Sigmoid colon (tissue), 3 donors: ENCODE results near the gene AP3B1.

ENCODE experiments used
- CTCF ChIP-seq, 4 experiments: fragments of 450-650 bp in 3 of 4; fragments of 200-600 bp in 1 of 4; IDR thresholded peaks; one replicate each; pipeline ENCODE4 v1.5.1; 2016 to 2019; ENCODE audit warnings: antibody characterized with exemption in 4 of 4, mild to moderate bottlenecking in 3 of 4, moderate library complexity in 2 of 4
- POLR2A ChIP-seq, 2 donors: fragments of 450-650 bp; IDR thresholded peaks; one replicate each; pipeline ENCODE4 v1.6.1; 2016; ENCODE audit warnings: antibody characterized with exemption in 2 of 2, mild to moderate bottlenecking in 2 of 2, moderate library complexity in 2 of 2

GRCh38 chr5:78331523-78332080 is 37.1 kb upstream of the AP3B1 start:
- TF ChIP-seq CTCF (IDR thresholded peaks at IDR 0.05) (no peak), POLR2A (IDR thresholded peaks at IDR 0.05) (no peak)
